Measurements from ENCODE around the gene SMOC1. TPM values are rescaled to one million over a fixed set of nuclear protein-coding genes. Genes with fewer than 3 reads are reported as not detected.

SMOC1 gene
- total and polyA plus RNA-seq, 2 of the 8 experiments (the other 6 are each of a cell fraction or from before 2014, with no cell fraction given) = 1.6 to 2.4 TPM

DNA sequence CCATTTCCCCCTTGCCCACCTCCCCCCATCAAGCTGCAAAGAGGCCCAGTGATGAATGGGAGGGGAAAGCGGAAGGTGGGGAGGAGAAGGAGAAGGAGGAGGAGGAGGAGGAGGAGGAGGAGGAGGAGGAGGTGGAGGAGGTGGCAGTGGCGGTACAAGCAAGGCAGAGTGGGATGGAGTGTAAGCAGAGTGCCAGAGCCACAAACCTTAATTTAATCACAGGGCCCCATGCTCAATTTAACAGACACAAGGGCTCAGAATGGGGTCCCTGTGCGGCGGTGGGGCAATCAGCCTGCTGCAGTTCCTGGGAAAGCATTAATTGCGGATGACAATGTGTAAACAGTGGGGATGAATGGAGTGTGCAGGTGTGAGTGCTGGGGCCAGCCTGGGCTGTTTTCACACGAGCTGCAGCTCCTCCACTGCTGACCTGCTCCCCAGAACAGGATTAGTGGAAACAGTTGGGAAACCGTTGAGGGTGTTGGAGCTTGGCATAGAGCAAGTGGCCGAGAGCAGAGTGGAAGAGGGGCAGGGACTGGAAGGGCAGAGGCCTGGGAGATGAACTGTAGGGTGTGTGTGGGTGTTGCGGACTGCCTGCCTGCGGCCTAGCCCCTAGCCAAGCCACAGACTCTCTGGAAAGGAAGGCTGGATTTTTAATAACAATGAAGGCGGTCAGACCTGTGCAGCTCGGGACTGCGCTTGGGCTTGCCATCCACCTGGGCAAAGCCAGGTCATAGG lies 36.4 kb upstream of the SMOC1 start (continued):
- TF ChIP-seq SP4 (IDR thresholded peaks at IDR 0.05; ENCODE audit: low read length) (no peak), FOSL1 (IDR thresholded peaks at IDR 0.05; ENCODE audit: insufficient read depth, low read depth, low read length) (no peak), RBBP5 (IDR thresholded peaks at IDR 0.05; ENCODE audit: borderline replicate concordance, low read depth, low read length) (no peak), EZH2 (IDR thresholded peaks at IDR 0.05; ENCODE audit: low read depth, low read length, severe bottlenecking) (no peak)
- TF ChIP-seq, protein P1, sequence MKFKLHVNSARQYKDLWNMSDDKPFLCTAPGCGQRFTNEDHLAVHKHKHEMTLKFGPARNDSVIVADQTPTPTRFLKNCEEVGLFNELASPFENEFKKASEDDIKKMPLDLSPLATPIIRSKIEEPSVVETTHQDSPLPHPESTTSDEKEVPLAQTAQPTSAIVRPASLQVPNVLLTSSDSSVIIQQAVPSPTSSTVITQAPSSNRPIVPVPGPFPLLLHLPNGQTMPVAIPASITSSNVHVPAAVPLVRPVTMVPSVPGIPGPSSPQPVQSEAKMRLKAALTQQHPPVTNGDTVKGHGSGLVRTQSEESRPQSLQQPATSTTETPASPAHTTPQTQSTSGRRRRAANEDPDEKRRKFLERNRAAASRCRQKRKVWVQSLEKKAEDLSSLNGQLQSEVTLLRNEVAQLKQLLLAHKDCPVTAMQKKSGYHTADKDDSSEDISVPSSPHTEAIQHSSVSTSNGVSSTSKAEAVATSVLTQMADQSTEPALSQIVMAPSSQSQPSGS (IDR thresholded peaks at IDR 0.05; ENCODE audit: low read length) = no peak
- TF ChIP-seq, protein P2, sequence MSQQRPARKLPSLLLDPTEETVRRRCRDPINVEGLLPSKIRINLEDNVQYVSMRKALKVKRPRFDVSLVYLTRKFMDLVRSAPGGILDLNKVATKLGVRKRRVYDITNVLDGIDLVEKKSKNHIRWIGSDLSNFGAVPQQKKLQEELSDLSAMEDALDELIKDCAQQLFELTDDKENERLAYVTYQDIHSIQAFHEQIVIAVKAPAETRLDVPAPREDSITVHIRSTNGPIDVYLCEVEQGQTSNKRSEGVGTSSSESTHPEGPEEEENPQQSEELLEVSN (IDR thresholded peaks at IDR 0.05) = no peak

Measured in H1 (cell line).